ENCODE measurements around the gene CT47A1.

Gene CT47A1

GRCh38 chrX:121010218-121010617, 24.7 kb upstream of the CT47A1 start:
- TF ChIP-seq, protein P1, sequence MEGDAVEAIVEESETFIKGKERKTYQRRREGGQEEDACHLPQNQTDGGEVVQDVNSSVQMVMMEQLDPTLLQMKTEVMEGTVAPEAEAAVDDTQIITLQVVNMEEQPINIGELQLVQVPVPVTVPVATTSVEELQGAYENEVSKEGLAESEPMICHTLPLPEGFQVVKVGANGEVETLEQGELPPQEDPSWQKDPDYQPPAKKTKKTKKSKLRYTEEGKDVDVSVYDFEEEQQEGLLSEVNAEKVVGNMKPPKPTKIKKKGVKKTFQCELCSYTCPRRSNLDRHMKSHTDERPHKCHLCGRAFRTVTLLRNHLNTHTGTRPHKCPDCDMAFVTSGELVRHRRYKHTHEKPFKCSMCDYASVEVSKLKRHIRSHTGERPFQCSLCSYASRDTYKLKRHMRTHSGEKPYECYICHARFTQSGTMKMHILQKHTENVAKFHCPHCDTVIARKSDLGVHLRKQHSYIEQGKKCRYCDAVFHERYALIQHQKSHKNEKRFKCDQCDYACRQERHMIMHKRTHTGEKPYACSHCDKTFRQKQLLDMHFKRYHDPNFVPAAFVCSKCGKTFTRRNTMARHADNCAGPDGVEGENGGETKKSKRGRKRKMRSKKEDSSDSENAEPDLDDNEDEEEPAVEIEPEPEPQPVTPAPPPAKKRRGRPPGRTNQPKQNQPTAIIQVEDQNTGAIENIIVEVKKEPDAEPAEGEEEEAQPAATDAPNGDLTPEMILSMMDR (IDR thresholded peaks at IDR 0.05; ENCODE audit: low read depth, low read length, poor library complexity, severe bottlenecking) = no peak
- no peak for TF ChIP-seq EZH2phosphoT487 (IDR thresholded peaks at IDR 0.05; ENCODE audit: borderline replicate concordance, low read length)
- H3K4me1 ChIP-seq (ENCODE audit: control insufficient read depth, low read length) = no peaks in the 10 kb centered on the region
- H3K27ac ChIP-seq (ENCODE audit: low read depth, low read length) = no peak overlapping the region
- H3K79me2 ChIP-seq (ENCODE audit: control insufficient read depth, low read length) = no peaks in the 10 kb centered on the region
- no peak overlapping the region for H3K4me2 ChIP-seq (ENCODE audit: low read length)
- no peaks in the 10 kb centered on the region for H3K36me3 ChIP-seq (ENCODE audit: control insufficient read depth, low read length)
- H3K4me3 ChIP-seq (ENCODE audit: low read length) = no peak overlapping the region
- no peaks in the 10 kb centered on the region for H3F3A ChIP-seq (ENCODE audit: control insufficient read depth, insufficient read depth)
- no peaks in the 10 kb centered on the region for H4K20me1 ChIP-seq (ENCODE audit: control insufficient read depth, insufficient read depth, low read depth, low read length)
- H3K9me3 ChIP-seq (ENCODE audit: control insufficient read depth, insufficient read depth, low read length) = no peaks in the 10 kb centered on the region
- H3K27me3 ChIP-seq (ENCODE audit: control insufficient read depth, low read length) = no peaks in the 10 kb centered on the region
- H3K9me2 ChIP-seq (replicated peaks; ENCODE audit: control insufficient read depth, low read length) = no peaks in the 10 kb centered on the region

- Histone ChIP-seq H3K4me3 (ENCODE audit: low read length) (no peak overlapping the region), H3K4me1 (ENCODE audit: control insufficient read depth, low read length) (no peaks in the 10 kb centered on the region), H3K9me2 (replicated peaks; ENCODE audit: control insufficient read depth, low read length) (no peaks in the 10 kb centered on the region), H3K36me3 (ENCODE audit: control insufficient read depth, low read length) (no peaks in the 10 kb centered on the region), H3K27ac (ENCODE audit: low read depth, low read length) (no peak overlapping the region), H3K9me3 (ENCODE audit: control insufficient read depth, insufficient read depth, low read length) (no peaks in the 10 kb centered on the region), H3K27me3 (ENCODE audit: control insufficient read depth, low read length) (no peaks in the 10 kb centered on the region), H4K20me1 (ENCODE audit: control insufficient read depth, insufficient read depth, low read depth, low read length) (no peaks in the 10 kb centered on the region), H3K4me2 (ENCODE audit: low read length) (no peak overlapping the region), H3K79me2 (ENCODE audit: control insufficient read depth, low read length) (no peaks in the 10 kb centered on the region), H3F3A (ENCODE audit: control insufficient read depth, insufficient read depth) (no peaks in the 10 kb centered on the region)
- no peak for TF ChIP-seq EZH2phosphoT487 (IDR thresholded peaks at IDR 0.05; ENCODE audit: borderline replicate concordance, low read length)
- TF ChIP-seq, protein P1 (IDR thresholded peaks at IDR 0.05; ENCODE audit: low read depth, low read length, poor library complexity, severe bottlenecking) = no peak
Observed at GRCh38 chrX:121009764-121010163, 24.2 kb upstream of the CT47A1 start.

DNA sequence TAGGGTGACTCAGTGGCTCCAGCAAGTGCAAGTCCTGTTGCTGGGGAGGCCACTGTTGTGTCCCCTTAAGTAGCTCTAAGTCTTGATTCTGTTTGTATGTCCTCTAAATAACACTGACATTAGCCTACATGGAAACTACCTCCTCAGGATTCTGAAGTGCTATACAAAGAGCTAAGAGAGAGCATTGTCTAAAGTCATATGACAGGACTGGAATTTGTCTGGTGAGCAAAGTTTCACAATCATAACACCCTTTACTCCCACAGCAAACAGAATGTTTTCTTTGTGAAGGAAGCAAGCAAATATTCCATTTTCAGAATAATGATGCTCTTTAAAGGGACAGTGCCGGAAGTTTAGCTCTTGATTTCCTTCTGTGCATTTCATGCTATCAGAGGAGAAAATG, 23.4 kb upstream of the CT47A1 start:
- Histone ChIP-seq H3K9me2 (replicated peaks; ENCODE audit: control insufficient read depth, low read length) (no peaks in the 10 kb centered on the region), H3K9me3 (ENCODE audit: control insufficient read depth, insufficient read depth, low read length) (no peaks in the 10 kb centered on the region), H3K4me1 (ENCODE audit: control insufficient read depth, low read length) (no peaks in the 10 kb centered on the region), H3K4me3 (ENCODE audit: low read length) (no peak overlapping the region), H3K4me2 (ENCODE audit: low read length) (no peak overlapping the region), H3K27ac (ENCODE audit: low read depth, low read length) (no peak overlapping the region), H3K79me2 (ENCODE audit: control insufficient read depth, low read length) (no peaks in the 10 kb centered on the region), H3K27me3 (ENCODE audit: control insufficient read depth, low read length) (no peaks in the 10 kb centered on the region), H3K36me3 (ENCODE audit: control insufficient read depth, low read length) (no peaks in the 10 kb centered on the region), H4K20me1 (ENCODE audit: control insufficient read depth, insufficient read depth, low read depth, low read length) (no peaks in the 10 kb centered on the region), H3F3A (ENCODE audit: control insufficient read depth, insufficient read depth) (no peaks in the 10 kb centered on the region)
- no peak for TF ChIP-seq EZH2phosphoT487 (IDR thresholded peaks at IDR 0.05; ENCODE audit: borderline replicate concordance, low read length)
- TF ChIP-seq, protein P1 (IDR thresholded peaks at IDR 0.05; ENCODE audit: low read depth, low read length, poor library complexity, severe bottlenecking) = no peak

GRCh38 chrX:121000589-121000988, 15.0 kb upstream of the CT47A1 start:
- H4K20me1 ChIP-seq (ENCODE audit: control insufficient read depth, insufficient read depth, low read depth, low read length) = no peaks in the 10 kb centered on the region
- no peaks in the 10 kb centered on the region for H3K9me2 ChIP-seq (replicated peaks; ENCODE audit: control insufficient read depth, low read length)
- H3K4me1 ChIP-seq (ENCODE audit: control insufficient read depth, low read length) = peaks cover 12% of the 10 kb centered on the region
- H3K4me3 ChIP-seq (ENCODE audit: low read length) = no peak overlapping the region
- no peaks in the 10 kb centered on the region for H3K27me3 ChIP-seq (ENCODE audit: control insufficient read depth, low read length)
- H3F3A ChIP-seq (ENCODE audit: control insufficient read depth, insufficient read depth) = no peaks in the 10 kb centered on the region
- no peak overlapping the region for H3K27ac ChIP-seq (ENCODE audit: low read depth, low read length)
- no peak overlapping the region for H3K4me2 ChIP-seq (ENCODE audit: low read length)
- H3K79me2 ChIP-seq (ENCODE audit: control insufficient read depth, low read length) = no peaks in the 10 kb centered on the region
- TF ChIP-seq, protein P1 (IDR thresholded peaks at IDR 0.05; ENCODE audit: low read depth, low read length, poor library complexity, severe bottlenecking) = peak; percentile 38
- no peak for TF ChIP-seq EZH2phosphoT487 (IDR thresholded peaks at IDR 0.05; ENCODE audit: borderline replicate concordance, low read length)
- no peaks in the 10 kb centered on the region for H3K36me3 ChIP-seq (ENCODE audit: control insufficient read depth, low read length)
- H3K9me3 ChIP-seq (ENCODE audit: control insufficient read depth, insufficient read depth, low read length) = no peaks in the 10 kb centered on the region

Measured in DOHH2 (cell line).